8988T (cell line): ENCODE data around the gene CTSZ.
"Not testable (repeated sequence)": the region's sequence is repeated elsewhere in the genome, so short reads cannot be mapped to it uniquely, and the experiment has no call there.

Experiments used
- DNase-seq: peaks from one replicate; pipeline ENCODE4 v3.0.0; 2011

Gene CTSZ

DNA sequence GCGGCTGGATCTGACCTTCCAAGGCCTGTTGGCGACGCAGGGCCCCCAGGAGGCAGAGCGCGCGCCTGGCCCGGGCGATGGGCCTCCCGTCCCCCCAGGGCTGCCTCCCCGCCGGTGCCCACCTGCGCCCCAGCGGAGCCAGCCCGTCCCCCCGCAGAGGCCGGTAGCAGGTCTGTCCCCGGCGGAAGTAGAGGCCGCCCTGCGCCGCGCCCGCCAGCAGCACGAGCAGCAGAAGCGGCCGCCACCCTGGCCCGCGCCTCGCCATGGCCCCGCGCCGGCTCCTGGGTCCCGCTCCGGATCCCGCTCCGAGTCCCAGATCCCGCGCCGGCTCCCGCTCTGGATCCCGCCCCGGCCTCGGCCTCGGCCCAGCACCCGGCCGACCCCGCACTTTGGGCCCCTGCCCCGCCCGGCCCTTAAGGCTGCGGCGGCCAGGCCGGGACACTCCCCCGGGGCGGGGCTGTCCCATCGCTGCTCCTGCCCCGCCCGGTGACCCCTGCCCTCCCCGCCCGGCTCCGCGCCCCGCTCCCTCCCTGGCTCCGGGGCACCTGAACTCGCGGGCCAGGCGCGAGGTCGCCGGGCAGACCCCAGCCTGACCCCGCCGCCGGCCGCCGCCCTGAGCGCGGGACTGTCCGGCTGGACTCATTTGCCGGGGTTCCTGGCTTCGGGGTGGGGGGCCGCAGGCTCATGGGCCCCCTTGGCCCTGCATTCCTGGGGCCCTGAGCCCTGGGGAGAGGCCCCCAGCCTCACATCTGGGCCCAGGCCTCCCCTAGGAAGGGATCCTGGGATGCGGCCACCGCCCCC is at the start of gene CTSZ:
Gene CTSZ (minus strand): TSS at position 391 of the 801 bp plus-strand sequence. CDS start 126 bp downstream, at position 265.
- DNase-seq: peak; percentile 95

- no peak for DNase-seq
Observed at GRCh38 chr20:59055302-59055701, 48.2 kb upstream of the CTSZ start.

DNA sequence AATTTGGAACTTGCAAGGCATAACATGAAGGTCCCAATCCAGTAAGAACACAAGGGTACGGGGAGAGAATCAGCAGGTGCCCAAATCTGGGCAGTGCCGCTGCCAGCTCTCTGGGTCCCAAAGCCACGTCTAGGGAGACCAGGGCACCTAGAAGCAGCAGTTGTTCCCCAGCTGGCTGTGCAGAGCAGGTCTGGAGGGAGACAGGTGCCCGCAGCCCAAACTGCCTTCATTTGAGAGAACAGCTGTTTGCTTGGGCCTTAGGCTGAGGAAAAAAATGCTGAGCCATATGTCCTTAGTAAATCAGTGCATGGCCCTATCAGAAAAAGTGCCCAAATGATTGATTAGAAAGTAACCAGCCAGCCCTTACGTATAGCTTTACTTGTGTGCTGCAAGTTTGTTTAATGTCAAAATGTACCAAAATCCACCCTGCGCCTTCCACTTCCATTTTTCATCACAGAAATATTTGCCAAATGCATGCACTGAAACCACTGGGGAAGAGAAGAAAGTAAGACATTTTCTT is 44.7 kb upstream of the CTSZ start:
- no peak for DNase-seq

GRCh38 chr20:59050437-59050836 is 43.4 kb upstream of the CTSZ start:
- DNase-seq: no peak

GRCh38 chr20:59048681-59049030 is 41.6 kb upstream of the CTSZ start:
- DNase-seq: no peak

GRCh38 chr20:59047938-59048680 is 41.1 kb upstream of the CTSZ start:
- no peak for DNase-seq

DNA sequence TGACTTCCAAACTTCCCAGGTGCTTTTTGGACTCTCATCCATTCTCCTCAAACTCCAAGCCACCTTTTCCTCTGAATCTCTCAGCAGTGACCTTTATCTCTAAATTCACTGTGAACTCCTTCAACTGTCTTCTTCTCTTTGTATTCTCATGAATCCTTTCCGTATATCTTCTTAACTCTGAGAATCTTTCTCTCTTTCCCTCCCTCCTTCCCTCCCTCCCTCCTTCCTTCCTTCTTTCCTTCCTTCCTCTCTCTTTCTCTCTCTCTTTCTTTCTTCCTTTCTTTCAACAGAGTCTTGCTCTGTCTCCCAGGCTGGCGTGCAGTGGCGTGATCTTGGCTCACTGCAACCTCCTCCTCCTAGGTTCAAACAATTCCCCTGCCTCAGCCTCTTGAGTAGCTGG is 39.8 kb upstream of the CTSZ start:
- DNase-seq: no peak

DNA sequence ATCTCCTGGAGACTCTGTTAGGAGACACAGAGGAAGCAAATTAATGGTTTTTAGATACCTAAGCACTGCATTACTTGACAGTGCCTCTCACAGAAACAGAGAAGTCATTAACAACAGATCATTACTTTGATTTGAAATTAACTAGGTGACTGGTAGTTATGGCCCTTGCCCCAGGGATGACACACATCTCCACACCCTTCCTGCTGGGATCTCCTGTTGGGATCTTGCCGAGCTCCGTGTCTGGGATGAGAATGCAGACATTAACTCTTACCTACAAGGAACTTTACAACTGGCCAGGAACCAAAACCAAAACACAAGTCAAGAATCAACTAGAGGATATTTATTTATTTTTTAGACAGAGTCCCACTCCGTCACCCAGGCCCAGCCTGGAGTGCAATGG is 37.7 kb upstream of the CTSZ start:
- no peak for DNase-seq

- no peak for DNase-seq
Observed at GRCh38 chr20:59044295-59044694, 37.2 kb upstream of the CTSZ start.

GRCh38 chr20:59043698-59044097 is 36.6 kb upstream of the CTSZ start:
- no peak for DNase-seq

DNA sequence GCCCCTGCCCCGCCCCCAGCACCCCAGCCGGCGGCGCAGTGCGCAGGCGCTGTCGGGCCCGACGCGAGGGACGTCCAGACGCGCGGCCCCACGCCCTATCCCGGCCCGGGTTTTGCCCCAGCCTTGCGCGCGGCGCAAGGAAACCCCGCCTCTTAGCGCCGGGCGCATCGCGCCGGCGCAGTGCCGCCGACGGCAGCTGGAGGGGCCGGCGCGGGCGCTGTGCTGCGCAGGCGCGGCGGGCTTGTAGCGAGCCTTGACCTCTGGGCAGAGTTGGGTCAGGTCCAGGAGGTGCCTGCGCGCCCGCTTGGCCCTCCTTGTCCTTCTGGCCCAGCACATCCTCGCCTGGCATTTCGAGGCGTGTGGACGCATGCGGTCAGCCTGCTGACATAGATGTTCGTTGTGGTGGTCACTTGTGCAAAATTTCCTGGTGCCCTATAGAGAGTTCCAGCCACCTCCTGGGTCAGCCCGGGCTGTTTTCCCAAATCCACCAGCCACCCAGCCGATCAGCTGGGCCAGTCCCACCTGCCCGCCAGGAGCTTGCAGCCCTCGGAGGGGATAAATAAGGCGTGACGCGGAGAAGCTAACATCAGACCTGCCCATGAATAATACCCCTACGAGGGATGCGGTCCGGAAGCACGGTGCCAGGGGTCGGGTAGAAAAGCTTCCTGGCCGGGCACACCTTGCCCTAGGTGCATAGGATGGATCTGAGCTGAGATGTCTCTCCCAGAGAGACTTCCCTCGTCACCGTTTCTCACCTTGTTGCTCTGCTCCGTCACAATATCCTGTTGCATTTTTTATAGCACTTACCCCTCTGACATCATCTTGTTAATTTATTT is 36.0 kb upstream of the CTSZ start:
- DNase-seq: peak; percentile 97

GRCh38 chr20:59042151-59042795 is 35.2 kb upstream of the CTSZ start, which contains the start of gene PRELID3B:
PRELID3B (minus strand) TSS chr20:59042786; CDS start chr20:59042730, 56 bp downstream.
- peak; percentile 40 for DNase-seq

DNA sequence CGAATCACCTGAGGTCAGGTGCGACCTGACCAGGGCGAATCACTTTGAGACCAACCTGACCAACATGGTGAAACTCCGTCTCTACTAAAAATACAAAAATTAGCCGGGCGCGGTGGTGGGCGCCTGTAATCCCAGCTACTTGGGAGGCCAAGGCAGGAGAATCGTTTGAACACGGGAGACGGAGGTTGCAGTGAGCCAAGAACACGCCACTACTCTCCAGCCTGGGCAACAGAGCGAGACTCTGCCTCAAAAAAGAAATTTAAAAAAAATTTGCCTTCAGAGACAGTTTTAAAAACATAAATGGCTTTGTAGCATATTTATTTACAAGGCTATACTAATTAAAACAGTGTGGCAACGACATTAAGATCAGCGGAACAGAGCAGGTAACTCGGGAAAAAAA is 34.4 kb upstream of the CTSZ start:
- not testable (repeated sequence) for DNase-seq

DNA sequence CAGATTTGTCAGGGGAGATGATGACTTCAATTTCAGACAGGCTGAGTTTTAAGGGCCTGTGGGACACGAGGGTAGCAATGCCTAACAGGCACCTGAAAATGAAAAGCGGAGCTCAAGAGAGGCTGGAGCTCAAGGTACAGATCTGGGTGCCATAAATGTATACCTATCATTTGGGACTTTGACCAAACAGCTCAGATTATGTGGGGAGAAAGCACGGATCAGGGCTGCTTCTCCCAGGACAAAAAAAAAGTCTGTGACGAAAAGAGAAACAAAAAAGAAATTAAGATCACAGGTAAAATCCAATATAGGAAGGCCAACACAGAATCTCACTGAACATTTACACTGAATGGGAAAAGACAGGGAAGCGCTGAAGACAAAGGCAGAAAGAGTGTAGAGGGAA is 33.6 kb upstream of the CTSZ start:
- no peak for DNase-seq

GRCh38 chr20:59039233-59039632 is 32.2 kb upstream of the CTSZ start:
- DNase-seq: no peak

- DNase-seq: no peak
Observed at GRCh38 chr20:59037386-59037785, 30.3 kb upstream of the CTSZ start.

- DNase-seq: no peak
Observed at GRCh38 chr20:59035381-59035780, 28.3 kb upstream of the CTSZ start.

- DNase-seq: no peak
Observed at GRCh38 chr20:59033616-59034165, 26.6 kb upstream of the CTSZ start.

DNA sequence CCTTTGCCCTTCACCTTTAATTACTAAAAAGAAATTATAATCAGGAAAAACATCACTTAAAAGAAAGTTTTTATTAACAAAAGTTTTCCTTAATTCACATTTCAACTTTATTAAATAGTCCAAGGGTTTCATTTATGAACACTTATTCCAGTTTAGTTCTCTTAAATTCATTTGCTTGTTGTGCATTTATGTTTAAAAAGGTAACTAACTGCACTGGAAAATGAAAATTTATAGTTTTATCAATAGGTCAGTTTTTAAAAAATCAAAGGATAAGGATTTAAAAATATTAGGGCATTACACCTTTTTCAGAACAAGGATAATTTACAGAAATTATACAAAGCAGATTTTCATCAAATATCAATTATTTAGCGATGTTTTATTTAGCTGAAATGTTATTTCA is 26.0 kb upstream of the CTSZ start:
- DNase-seq: no peak

- no peak for DNase-seq
Observed at GRCh38 chr20:59032713-59033059, 25.6 kb upstream of the CTSZ start.

DNA sequence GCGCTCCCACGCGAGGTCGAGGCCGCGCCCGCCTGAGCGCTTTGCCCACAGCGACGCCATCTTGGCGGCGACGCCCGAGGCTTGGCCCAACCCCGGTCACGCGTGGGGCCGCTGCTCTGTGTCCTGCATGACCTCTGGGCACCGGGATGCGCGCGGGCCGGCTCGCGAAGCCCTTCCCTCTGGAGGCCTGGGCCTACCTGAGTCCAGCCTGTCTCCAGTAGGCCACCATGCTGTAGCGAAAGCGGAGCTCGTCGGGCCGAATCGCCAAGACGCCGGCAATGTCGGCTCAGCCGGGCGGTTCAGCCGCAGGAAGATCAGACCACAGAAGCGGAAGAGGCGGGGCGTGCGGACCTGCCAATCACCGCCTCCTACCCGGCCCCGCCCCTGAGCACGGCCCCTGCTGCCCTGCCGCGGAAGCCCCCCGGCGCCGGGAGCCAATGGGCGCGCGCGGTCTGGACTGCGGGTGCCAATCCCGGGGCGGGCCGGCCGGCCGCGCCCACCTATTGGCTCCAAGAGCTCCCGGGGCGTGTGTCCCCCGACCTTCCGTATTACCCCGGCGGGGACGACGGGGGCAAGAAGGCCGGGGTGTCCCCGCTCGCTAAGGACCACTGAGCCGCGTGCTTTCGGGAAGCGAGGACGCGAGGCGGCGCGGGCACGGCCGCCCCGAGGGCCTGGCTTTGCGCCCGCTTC is 25.1 kb upstream of the CTSZ start, which contains the start of gene ATP5F1E:
Gene ATP5F1E (minus strand): TSS at position 313 of the 690 bp plus-strand sequence. CDS start 84 bp downstream, at position 229.
- DNase-seq: peak; percentile 81
